Measurements from ENCODE around the gene PLIN4.
"Not testable (repeated sequence)": the region's sequence is repeated elsewhere in the genome, so short reads cannot be mapped to it uniquely, and the experiment has no call there.

The PLIN4 gene

DNA sequence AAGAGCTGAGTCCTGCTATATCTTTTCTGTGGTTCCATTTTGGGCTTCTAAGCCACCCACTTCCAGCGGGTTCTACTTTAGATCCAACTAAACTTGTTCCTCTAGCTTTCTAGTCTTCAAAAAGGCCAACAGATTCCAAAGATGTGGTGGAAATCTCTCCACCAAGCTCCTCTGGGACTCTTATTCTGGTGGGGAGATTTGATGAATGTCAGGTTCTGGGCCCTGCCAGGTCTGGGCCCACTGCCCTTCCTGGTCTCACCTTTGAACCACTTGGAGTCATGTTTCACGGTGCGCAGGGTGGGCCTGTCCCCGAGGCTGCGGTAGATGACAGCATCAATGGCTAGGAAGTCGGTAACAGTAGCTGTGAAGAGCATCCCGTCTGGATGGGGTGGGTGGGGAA, 36.4 kb upstream of the PLIN4 start:
- H3K27ac ChIP-seq (ENCODE audit: low read length), result no peak overlapping the region
- H3K36me3 ChIP-seq (ENCODE audit: control insufficient read depth, low read depth, low read length), result peaks cover 20% of the 10 kb centered on the region
- no peak overlapping the region for H3K9ac ChIP-seq (ENCODE audit: low read length)
- no peak overlapping the region for H3K4me3 ChIP-seq (ENCODE audit: low read length)
- H3K9me3 ChIP-seq (ENCODE audit: control insufficient read depth, low read depth, low read length), result no peaks in the 10 kb centered on the region
- no peaks in the 10 kb centered on the region for H3K4me1 ChIP-seq (ENCODE audit: control insufficient read depth, low read depth, low read length)
- no peaks in the 10 kb centered on the region for H3K27me3 ChIP-seq (ENCODE audit: control insufficient read depth, insufficient read depth, low read length)

DNA sequence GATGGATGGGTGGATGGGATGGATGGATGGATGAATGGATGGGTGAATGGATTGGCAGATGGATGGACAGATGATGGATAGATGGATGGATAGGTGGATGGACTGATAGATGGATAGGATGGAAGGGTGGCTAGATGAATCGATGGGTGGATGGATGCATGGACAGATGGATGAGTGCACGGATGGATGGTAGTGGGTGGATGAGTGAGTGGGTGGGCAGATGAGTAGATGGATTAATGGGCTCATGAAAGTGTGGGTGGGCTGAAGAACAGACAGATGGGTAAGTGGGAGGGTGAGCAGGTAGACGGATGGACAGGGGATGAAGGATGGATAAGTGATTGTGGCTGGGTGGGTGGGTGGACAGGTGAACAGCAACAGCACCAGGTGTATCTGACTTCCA, 35.5 kb upstream of the PLIN4 start:
- H3K36me3 ChIP-seq (ENCODE audit: control insufficient read depth, low read depth, low read length), result peaks cover 20% of the 10 kb centered on the region
- no peak overlapping the region for H3K4me3 ChIP-seq (ENCODE audit: low read length)
- no peak overlapping the region for H3K27ac ChIP-seq (ENCODE audit: low read length)
- H3K4me1 ChIP-seq (ENCODE audit: control insufficient read depth, low read depth, low read length), result no peaks in the 10 kb centered on the region
- no peaks in the 10 kb centered on the region for H3K27me3 ChIP-seq (ENCODE audit: control insufficient read depth, insufficient read depth, low read length)
- H3K9me3 ChIP-seq (ENCODE audit: control insufficient read depth, low read depth, low read length), result no peaks in the 10 kb centered on the region
- no peak overlapping the region for H3K9ac ChIP-seq (ENCODE audit: low read length)

DNA sequence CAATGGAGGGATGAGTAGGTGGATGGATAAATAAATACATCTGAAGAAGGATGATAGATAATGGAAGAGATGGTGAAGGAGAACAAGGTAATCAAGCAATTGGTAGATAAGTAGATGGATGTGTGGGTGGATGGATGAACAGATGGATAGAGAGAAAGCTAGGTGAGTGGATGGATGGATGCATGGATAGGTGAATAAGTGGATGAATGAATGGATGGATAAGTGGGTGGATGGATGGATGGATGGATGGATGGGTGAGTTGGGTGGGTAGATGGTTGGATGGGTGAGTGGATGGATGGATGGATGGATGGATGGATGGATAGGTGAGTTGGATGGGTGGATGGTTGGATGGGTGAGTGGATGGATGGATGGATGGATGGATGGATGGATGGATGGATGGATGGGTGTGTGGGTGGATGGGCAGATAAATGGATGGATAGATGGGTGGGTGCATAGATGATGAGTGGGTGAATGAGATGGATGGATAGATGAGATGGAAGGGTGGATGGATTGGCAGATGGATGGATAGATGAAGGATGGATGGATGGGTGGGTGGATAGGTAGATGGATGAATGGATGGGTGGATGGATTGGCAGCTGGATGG, 34.9 kb upstream of the PLIN4 start:
- no peak overlapping the region for H3K9ac ChIP-seq (ENCODE audit: low read length)
- no peaks in the 10 kb centered on the region for H3K4me1 ChIP-seq (ENCODE audit: control insufficient read depth, low read depth, low read length)
- peaks cover 20% of the 10 kb centered on the region for H3K36me3 ChIP-seq (ENCODE audit: control insufficient read depth, low read depth, low read length)
- no peak overlapping the region for H3K27ac ChIP-seq (ENCODE audit: low read length)
- H3K27me3 ChIP-seq (ENCODE audit: control insufficient read depth, insufficient read depth, low read length), result no peaks in the 10 kb centered on the region
- H3K4me3 ChIP-seq (ENCODE audit: low read length), result no peak overlapping the region
- H3K9me3 ChIP-seq (ENCODE audit: control insufficient read depth, low read depth, low read length), result no peaks in the 10 kb centered on the region

DNA sequence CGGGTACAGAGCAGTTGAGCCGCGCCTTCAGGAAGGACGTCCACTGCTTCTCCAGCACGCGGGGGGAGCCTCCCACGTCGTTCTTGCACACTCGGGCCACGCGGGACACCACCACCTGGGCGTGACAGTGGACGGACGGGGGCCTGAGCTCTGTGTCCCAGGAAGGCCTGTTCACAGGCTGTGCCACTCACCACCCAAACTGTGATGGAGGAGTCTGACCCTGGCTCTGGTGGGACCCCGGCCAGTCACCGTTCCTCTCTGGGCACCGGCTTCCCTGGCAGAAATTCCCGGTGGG, 34.2 kb upstream of the PLIN4 start:
- no peak overlapping the region for H3K27ac ChIP-seq (ENCODE audit: low read length)
- H3K4me1 ChIP-seq (ENCODE audit: control insufficient read depth, low read depth, low read length), result no peaks in the 10 kb centered on the region
- peaks cover 25% of the 10 kb centered on the region for H3K36me3 ChIP-seq (ENCODE audit: control insufficient read depth, low read depth, low read length)
- no peak overlapping the region for H3K4me3 ChIP-seq (ENCODE audit: low read length)
- H3K9ac ChIP-seq (ENCODE audit: low read length), result no peak overlapping the region
- no peaks in the 10 kb centered on the region for H3K27me3 ChIP-seq (ENCODE audit: control insufficient read depth, insufficient read depth, low read length)
- no peaks in the 10 kb centered on the region for H3K9me3 ChIP-seq (ENCODE audit: control insufficient read depth, low read depth, low read length)

DNA sequence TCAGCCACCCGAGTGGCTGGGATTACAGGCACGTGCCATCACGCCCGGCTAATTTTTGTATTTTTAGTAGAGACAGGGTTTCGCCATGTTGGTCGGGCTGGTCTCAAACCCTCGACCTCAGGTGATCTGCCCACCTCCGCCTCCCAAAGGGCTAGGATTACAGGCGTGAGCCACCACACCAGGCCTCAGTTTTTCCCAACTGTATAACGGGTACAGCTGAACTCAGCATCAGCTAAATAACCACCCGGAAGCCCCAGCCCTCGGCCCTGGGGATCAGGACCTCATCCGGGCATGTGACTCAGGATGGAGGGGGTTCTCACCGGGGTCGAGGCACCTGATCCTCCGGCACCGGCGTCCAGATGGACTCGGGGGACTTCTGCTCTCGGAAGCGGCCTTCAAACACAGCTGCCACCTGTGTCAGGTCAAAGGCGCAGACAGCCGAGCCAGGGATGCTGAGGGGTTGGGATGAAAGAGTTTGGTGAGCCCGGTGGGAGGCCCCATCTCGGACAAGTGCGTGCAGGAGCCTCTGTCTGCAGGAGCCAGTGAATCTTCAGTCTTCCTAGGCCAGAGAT, 32.3 kb upstream of the PLIN4 start:
- peaks cover 25% of the 10 kb centered on the region for H3K36me3 ChIP-seq (ENCODE audit: control insufficient read depth, low read depth, low read length)
- no peaks in the 10 kb centered on the region for H3K27me3 ChIP-seq (ENCODE audit: control insufficient read depth, insufficient read depth, low read length)
- H3K4me1 ChIP-seq (ENCODE audit: control insufficient read depth, low read depth, low read length), result no peaks in the 10 kb centered on the region
- H3K27ac ChIP-seq (ENCODE audit: low read length), result no peak overlapping the region
- H3K9me3 ChIP-seq (ENCODE audit: control insufficient read depth, low read depth, low read length), result no peaks in the 10 kb centered on the region
- H3K4me3 ChIP-seq (ENCODE audit: low read length), result no peak overlapping the region
- no peak overlapping the region for H3K9ac ChIP-seq (ENCODE audit: low read length)

DNA sequence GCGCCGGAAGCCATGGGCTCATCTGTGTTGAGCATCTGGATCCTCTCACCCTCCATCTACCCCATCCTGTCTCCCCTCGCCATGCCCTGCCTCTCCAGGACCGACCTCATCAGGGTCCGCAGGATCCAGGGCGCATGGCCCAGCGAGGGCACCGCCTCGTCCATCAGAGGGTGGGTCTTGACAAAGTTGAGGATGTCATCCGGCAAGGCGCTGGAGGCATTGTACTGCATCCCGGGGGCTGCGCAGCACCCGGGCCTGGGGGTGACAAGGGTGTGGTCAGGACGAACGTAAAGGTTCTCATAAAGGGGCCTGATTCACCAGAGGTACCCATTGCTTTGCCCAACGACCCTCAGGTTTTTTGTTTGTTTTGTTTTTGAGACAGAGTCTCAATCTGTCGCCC, 31.7 kb upstream of the PLIN4 start:
- H3K9ac ChIP-seq (ENCODE audit: low read length), result no peak overlapping the region
- H3K27ac ChIP-seq (ENCODE audit: low read length), result no peak overlapping the region
- H3K36me3 ChIP-seq (ENCODE audit: control insufficient read depth, low read depth, low read length), result peaks cover 25% of the 10 kb centered on the region

DNA sequence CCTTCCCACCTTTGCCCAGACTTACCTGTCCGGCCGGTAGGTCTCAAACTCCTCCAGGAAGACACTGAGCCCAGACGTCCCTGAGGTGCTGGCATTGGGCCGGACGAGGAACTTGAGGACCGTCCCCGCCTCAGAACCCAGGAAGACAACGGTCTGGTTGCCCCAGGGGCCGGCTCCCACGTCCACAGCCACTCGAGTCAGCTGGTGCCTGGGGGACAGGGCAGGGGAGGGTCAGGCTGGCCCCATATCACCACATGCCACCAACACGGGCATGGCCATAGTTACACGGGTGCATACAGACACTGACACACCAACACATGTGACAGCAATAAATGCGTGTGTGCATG, 29.9 kb upstream of the PLIN4 start:
- Histone ChIP-seq H3K36me3 (ENCODE audit: control insufficient read depth, low read depth, low read length) (peaks cover 16% of the 10 kb centered on the region), H3K9ac (ENCODE audit: low read length) (no peak overlapping the region), H3K9me3 (ENCODE audit: control insufficient read depth, low read depth, low read length) (no peaks in the 10 kb centered on the region), H3K4me3 (ENCODE audit: low read length) (no peak overlapping the region), H3K27me3 (ENCODE audit: control insufficient read depth, insufficient read depth, low read length) (no peaks in the 10 kb centered on the region), H3K4me1 (ENCODE audit: control insufficient read depth, low read depth, low read length) (no peaks in the 10 kb centered on the region), H3K27ac (ENCODE audit: low read length) (no peak overlapping the region)

More for the DNA sequence above, 31.7 kb upstream of the PLIN4 start:
- Histone ChIP-seq H3K9me3 (ENCODE audit: control insufficient read depth, low read depth, low read length) (no peaks in the 10 kb centered on the region), H3K27me3 (ENCODE audit: control insufficient read depth, insufficient read depth, low read length) (no peaks in the 10 kb centered on the region), H3K4me1 (ENCODE audit: control insufficient read depth, low read depth, low read length) (no peaks in the 10 kb centered on the region), H3K4me3 (ENCODE audit: low read length) (no peak overlapping the region)

DNA sequence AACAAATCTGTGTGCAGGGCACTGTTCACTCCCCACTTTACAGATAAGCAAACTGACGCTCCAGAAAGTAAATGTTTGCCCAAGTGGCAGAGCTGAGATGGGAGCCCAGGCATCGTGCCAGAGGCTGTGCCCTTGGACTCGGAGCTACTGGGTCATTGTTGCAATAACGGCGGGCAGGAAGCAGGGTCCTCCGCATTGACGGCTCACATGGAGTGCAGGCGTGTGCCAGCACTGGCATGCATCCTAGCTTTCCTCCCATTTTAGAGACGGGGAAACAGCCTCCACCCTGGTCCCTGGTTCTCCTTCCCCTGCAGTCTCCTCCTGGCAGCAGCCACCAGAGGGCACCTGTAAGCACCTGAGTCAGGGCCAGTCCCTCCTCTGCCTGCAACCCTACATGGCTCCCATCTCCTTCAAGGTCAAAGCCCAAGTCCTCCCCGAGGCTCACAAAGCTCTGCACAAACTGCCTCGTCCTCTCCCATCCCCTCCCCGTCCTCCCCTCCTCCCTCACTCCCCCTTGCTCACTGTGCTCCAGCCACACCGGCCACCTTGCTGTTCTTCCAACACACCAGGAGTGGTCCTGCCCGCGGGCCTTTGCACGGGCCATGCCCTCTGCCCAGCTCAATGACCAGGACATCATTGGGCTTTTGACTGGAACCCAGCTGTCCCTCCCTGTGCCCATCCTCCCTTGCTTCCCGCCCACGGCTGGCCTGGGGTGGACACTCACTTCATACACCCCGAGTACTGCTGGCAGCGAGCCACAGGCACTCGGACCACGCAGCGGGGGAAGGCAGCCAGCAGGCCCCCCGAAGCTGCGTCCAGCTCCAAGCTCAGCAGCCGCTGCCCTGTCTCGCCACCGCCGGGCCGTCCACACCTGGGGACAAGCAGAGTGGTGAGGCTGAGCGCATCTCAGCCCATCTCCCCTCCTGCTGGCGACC, 29.3 kb upstream of the PLIN4 start:
- H3K4me3 ChIP-seq (ENCODE audit: low read length), result no peak overlapping the region
- no peaks in the 10 kb centered on the region for H3K4me1 ChIP-seq (ENCODE audit: control insufficient read depth, low read depth, low read length)
- no peak overlapping the region for H3K27ac ChIP-seq (ENCODE audit: low read length)
- H3K9me3 ChIP-seq (ENCODE audit: control insufficient read depth, low read depth, low read length), result no peaks in the 10 kb centered on the region
- H3K36me3 ChIP-seq (ENCODE audit: control insufficient read depth, low read depth, low read length), result peaks cover 10% of the 10 kb centered on the region
- no peaks in the 10 kb centered on the region for H3K27me3 ChIP-seq (ENCODE audit: control insufficient read depth, insufficient read depth, low read length)
- H3K9ac ChIP-seq (ENCODE audit: low read length), result no peak overlapping the region

DNA sequence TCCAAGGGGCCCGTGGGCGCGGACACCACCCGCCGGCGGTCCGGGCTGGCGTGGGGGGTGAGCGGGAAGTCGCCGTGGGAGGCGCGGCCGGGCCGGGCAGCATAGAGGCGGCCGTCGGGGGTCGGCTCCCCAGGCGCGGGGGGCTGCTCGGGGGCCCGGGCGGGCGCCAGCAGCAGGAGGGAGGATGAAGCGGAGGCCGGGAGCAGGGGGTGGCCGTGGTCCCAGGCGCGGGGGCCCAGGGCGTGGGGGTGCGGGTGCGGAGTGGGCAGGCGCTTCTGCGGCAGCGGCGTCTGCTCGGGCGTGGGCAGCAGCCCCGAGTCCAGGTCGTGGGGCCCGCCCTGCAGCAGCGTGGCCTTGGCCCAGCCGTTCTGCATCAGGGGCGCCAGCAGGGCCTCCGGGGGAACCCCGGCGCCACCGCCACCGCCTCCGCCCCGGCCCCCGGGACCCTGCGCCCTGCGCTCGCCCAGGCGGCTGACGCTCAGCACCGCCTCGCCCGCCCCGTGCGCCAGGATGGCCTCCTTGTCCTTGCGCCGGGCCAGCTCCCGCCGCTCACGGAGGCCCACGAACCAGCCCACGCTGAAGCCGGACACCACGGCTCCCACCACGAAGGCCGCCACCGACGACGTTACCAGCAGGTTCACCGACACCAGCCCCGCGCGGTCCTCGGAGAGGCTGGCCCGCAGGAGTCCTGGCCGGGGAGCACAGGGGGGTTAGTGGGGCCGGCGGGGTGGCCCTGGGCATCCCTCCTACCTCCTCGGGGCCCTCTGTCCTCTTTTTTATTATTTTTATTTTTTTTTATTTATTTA, 25.8 kb upstream of the PLIN4 start:
- H3K9ac ChIP-seq (ENCODE audit: low read length), result no peak overlapping the region
- peaks cover 5% of the 10 kb centered on the region for H3K36me3 ChIP-seq (ENCODE audit: control insufficient read depth, low read depth, low read length)
- no peaks in the 10 kb centered on the region for H3K27me3 ChIP-seq (ENCODE audit: control insufficient read depth, insufficient read depth, low read length)
- no peaks in the 10 kb centered on the region for H3K4me1 ChIP-seq (ENCODE audit: control insufficient read depth, low read depth, low read length)
- H3K9me3 ChIP-seq (ENCODE audit: control insufficient read depth, low read depth, low read length), result no peaks in the 10 kb centered on the region
- no peak overlapping the region for H3K4me3 ChIP-seq (ENCODE audit: low read length)
- no peak overlapping the region for H3K27ac ChIP-seq (ENCODE audit: low read length)

DNA sequence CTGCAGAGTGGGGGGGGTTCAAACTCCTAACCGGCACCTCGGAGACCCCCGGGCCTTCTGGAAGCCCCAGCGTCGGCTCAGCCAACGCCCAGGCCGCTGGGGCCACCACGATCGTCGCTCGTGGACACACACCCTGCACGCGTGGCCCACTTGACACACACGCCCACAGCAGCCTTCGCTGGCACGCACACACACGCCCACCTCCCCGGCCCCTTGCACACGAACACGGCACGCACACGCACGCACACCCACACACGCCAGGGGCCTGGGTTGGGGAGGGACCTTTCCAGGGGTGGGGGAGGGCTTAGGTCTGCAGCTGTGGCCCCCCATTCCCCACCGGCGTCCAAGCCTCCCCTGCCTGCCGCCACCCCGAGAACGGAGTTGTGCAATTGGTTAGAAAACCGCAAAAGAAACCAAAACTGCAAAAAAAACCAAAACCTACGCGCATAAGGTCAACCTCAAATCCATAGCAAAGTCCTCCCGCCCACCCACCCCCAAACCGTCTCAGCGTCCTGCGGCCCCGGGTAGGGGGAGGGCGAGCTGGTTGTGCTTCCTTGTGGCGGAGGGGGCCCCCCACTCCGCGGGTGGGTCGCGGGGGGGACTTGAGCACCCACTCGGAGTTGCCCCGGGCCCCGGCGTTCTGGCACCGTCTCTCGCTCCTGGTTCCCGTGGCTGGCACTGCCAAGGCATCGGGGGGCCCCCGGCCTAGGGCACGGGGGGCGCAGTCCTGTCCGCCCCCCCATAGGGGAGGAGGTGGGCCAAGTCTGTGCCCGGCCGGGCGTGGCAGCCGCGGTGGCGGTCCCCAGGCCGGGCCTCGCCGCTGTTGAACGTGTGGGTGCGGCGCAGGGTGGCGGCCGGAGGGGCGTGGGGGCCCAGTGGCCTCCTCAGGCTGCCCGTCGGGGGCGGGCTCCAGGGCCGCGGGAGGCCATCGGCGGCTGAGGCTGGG, 24.9 kb upstream of the PLIN4 start:
- Histone ChIP-seq H3K4me3 (ENCODE audit: low read length) (no peak overlapping the region), H3K27ac (ENCODE audit: low read length) (no peak overlapping the region), H3K9ac (ENCODE audit: low read length) (no peak overlapping the region), H3K9me3 (ENCODE audit: control insufficient read depth, low read depth, low read length) (no peaks in the 10 kb centered on the region), H3K4me1 (ENCODE audit: control insufficient read depth, low read depth, low read length) (no peaks in the 10 kb centered on the region), H3K27me3 (ENCODE audit: control insufficient read depth, insufficient read depth, low read length) (no peaks in the 10 kb centered on the region), H3K36me3 (ENCODE audit: control insufficient read depth, low read depth, low read length) (peaks cover 5% of the 10 kb centered on the region)

DNA sequence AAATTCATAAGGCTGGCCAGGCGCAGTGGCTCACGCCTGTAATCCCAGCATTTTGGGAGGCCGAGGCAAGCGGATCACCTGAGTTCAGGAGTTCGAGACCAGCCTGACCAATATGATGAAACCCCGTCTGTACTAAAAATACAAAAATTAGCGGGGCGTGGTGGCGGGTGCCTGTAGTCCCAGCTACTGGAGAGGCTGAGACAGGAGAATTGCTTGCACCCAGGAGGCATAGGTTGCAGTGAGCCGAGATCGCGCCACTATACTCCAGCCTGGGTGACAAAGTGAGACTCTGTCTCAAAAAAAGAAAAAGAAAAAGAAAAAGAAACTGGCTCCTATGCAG, 23.5 kb upstream of the PLIN4 start:
- not testable (repeated sequence) for H3K9ac ChIP-seq (ENCODE audit: low read length); H3K36me3 ChIP-seq (ENCODE audit: control insufficient read depth, low read depth, low read length); H3K9me3 ChIP-seq (ENCODE audit: control insufficient read depth, low read depth, low read length); H3K4me1 ChIP-seq (ENCODE audit: control insufficient read depth, low read depth, low read length); H3K27ac ChIP-seq (ENCODE audit: low read length); H3K4me3 ChIP-seq (ENCODE audit: low read length); H3K27me3 ChIP-seq (ENCODE audit: control insufficient read depth, insufficient read depth, low read length)
